Measurements from ENCODE around the gene RPL13A.

RPL13A gene

GRCh38 chr19:49499030-49499670, 11.7 kb downstream of the RPL13A start:
- DNase-seq (ENCODE audit: low read depth), result no peak
- TF ChIP-seq, protein P1, sequence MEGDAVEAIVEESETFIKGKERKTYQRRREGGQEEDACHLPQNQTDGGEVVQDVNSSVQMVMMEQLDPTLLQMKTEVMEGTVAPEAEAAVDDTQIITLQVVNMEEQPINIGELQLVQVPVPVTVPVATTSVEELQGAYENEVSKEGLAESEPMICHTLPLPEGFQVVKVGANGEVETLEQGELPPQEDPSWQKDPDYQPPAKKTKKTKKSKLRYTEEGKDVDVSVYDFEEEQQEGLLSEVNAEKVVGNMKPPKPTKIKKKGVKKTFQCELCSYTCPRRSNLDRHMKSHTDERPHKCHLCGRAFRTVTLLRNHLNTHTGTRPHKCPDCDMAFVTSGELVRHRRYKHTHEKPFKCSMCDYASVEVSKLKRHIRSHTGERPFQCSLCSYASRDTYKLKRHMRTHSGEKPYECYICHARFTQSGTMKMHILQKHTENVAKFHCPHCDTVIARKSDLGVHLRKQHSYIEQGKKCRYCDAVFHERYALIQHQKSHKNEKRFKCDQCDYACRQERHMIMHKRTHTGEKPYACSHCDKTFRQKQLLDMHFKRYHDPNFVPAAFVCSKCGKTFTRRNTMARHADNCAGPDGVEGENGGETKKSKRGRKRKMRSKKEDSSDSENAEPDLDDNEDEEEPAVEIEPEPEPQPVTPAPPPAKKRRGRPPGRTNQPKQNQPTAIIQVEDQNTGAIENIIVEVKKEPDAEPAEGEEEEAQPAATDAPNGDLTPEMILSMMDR (conservative IDR thresholded peaks at IDR 0.05; ENCODE audit: low read depth, low read length), result no peak
- H3K4me3 ChIP-seq (ENCODE audit: low read depth, low read length), result no peak overlapping the region

DNA sequence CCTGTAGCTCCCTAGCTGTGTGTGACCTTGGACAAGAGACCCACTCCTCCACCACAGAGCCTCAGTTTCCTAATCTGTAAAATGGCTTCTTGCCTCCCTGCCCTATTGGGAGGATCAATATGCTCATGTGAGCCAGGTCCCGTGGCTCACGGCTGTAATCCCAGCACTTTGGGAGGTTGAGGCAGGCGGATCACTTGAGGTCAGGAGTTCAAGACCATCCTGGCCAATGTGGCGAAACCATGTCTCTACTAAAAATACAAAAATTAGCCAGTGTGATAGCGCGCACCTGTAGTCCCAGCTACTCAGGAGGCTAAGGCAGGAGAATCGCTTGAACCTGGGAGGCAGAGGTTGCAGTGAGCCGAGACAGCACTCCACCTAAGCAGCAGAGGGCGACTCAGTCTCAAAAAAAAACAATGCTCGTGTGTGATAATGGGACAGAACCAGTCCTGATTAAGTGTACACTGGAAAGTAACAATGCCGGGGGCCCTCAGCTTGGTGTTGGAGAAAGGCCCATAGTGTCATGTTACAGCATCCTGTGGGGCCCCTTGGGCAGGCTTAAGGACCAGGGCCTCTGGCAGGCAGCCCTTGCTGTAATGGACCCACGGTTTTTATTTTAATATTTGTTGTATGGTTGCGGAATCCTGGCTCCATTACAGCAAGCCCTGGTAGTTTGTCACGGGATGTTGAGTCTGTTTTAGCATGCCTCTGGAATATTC, 15.6 kb downstream of the RPL13A start:
- DNase-seq (ENCODE audit: low read depth), result peak; percentile 88
- no peak overlapping the region for H3K4me3 ChIP-seq (ENCODE audit: low read depth, low read length)
- TF ChIP-seq, protein P1 (conservative IDR thresholded peaks at IDR 0.05; ENCODE audit: low read depth, low read length), result peak; percentile 73

GRCh38 chr19:49503582-49503962, 16.2 kb downstream of the RPL13A start:
- TF ChIP-seq, protein P1 (conservative IDR thresholded peaks at IDR 0.05; ENCODE audit: low read depth, low read length), result no peak
- no peak overlapping the region for H3K4me3 ChIP-seq (ENCODE audit: low read depth, low read length)
- no peak for DNase-seq (ENCODE audit: low read depth)

GRCh38 chr19:49506575-49507105, 19.2 kb downstream of the RPL13A start:
- peak; percentile 59 for DNase-seq (ENCODE audit: low read depth)
- TF ChIP-seq, protein P1 (conservative IDR thresholded peaks at IDR 0.05; ENCODE audit: low read depth, low read length), result peak; percentile 83

DNA sequence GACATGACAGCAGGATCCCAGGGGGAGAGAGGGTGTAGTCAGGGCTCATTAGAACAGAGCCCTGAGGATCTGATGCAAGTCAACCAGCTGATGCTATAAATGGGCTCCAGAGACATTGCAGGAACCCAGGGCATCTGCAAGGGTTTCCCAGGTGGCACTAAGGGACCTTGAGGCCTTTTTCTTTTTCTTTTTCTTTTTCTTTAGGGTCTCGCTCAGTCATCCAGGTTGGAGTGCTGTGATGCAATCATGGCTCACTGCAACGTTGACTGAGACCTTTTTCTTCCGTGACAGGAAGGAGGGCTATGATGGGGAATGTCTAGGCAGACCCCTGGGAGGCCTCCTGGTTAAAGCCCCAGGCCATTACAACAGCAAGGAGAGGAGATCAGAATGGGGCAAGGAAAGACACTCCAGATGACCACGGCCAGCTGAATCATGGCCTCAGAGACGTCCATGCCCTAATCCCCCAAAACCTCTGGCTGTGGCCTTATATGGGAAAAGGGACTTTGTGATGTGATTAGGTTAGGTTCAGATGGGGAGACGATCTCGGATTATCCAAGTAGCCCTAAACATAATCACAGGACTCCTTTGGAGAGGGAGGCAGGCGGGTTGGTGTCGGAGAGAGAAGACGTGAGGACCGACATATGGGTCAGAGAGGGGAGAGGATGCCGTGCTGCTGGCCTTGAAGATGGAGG, 20.5 kb downstream of the RPL13A start:
- DNase-seq (ENCODE audit: low read depth), result no peak
- TF ChIP-seq, protein P1 (conservative IDR thresholded peaks at IDR 0.05; ENCODE audit: low read depth, low read length), result no peak
- no peak overlapping the region for H3K4me3 ChIP-seq (ENCODE audit: low read depth, low read length)

More at GRCh38 chr19:49506575-49507105, 19.2 kb downstream of the RPL13A start:
- no peak overlapping the region for H3K4me3 ChIP-seq (ENCODE audit: low read depth, low read length)

- peak; percentile 39 for DNase-seq (ENCODE audit: low read depth)
- TF ChIP-seq, protein P1 (conservative IDR thresholded peaks at IDR 0.05; ENCODE audit: low read depth, low read length), result no peak
- H3K4me3 ChIP-seq (ENCODE audit: low read depth, low read length), result peak overlapping the region; percentile 73
Measured at GRCh38 chr19:49512970-49513745, 25.8 kb downstream of the RPL13A start.
